ENCODE results near the gene ARID1B. TPM values are rescaled to one million over a fixed set of nuclear protein-coding genes. Genes with fewer than 3 reads are reported as not detected.
A peak's percentile ranks its signal among the peaks of the same experiment; 100 is the strongest.

Gene ARID1B
- total RNA-seq, 1 donor: 55.0 TPM

GRCh38 chr6:156938143-156938542 lies 161.0 kb downstream of the ARID1B start:
- Histone ChIP-seq H3K4me3 (ENCODE audit: insufficient read depth, low read length) (no peak overlapping the region), H3K79me2 (ENCODE audit: insufficient read depth, low read length) (peaks cover 78% of the 10 kb centered on the region), H3K4me1 (ENCODE audit: insufficient read depth, low read length) (peaks cover 11% of the 10 kb centered on the region), H3K27me3 (ENCODE audit: insufficient read depth, low read length) (no peaks in the 10 kb centered on the region), H2AFZ (ENCODE audit: low read length) (no peak overlapping the region), H3K27ac (ENCODE audit: low read depth, low read length) (no peak overlapping the region), H3K9me3 (ENCODE audit: low read depth, low read length) (no peaks in the 10 kb centered on the region), H4K20me1 (ENCODE audit: insufficient read depth, low read length) (peaks cover 40% of the 10 kb centered on the region), H3K4me2 (ENCODE audit: insufficient read depth, low read length) (no peak overlapping the region), H3K36me3 (ENCODE audit: insufficient read depth, low read length) (peaks cover 5% of the 10 kb centered on the region)
- no peak for TF ChIP-seq CTCF (IDR thresholded peaks at IDR 0.05; ENCODE audit: extremely low read depth, low read depth, low read length)
- DNase-seq (ENCODE audit: insufficient read length, low spot score, missing footprints): no peak

DNA sequence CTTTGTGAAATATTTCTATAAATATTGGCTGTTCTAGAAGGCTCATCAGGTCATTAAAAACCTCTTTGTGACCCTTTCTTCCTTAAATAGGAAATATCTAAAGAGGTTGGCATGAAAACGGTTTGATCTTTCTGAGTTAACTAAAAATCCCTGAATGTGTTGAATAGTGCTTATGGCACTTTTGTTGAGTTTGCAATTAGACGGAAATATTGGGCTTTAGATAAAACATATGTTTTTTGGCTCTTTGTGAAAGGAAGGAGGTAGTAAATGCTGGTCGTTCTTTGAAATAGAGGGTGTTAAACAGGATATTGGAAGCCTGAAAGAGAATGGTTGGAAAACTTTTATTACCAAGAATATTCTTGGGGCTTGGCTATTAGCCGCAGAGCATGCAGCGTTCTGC lies 163.0 kb downstream of the ARID1B start:
- Histone ChIP-seq H3K4me3 (ENCODE audit: insufficient read depth, low read length) (no peak overlapping the region), H3K27ac (ENCODE audit: low read depth, low read length) (no peak overlapping the region), H3K27me3 (ENCODE audit: insufficient read depth, low read length) (no peaks in the 10 kb centered on the region), H2AFZ (ENCODE audit: low read length) (no peak overlapping the region), H3K4me1 (ENCODE audit: insufficient read depth, low read length) (peaks cover 13% of the 10 kb centered on the region), H3K4me2 (ENCODE audit: insufficient read depth, low read length) (no peak overlapping the region), H4K20me1 (ENCODE audit: insufficient read depth, low read length) (peaks cover 43% of the 10 kb centered on the region), H3K79me2 (ENCODE audit: insufficient read depth, low read length) (peaks cover 74% of the 10 kb centered on the region), H3K9me3 (ENCODE audit: low read depth, low read length) (no peaks in the 10 kb centered on the region), H3K36me3 (ENCODE audit: insufficient read depth, low read length) (peaks cover 5% of the 10 kb centered on the region)
- no peak for TF ChIP-seq CTCF (IDR thresholded peaks at IDR 0.05; ENCODE audit: extremely low read depth, low read depth, low read length)
- no peak for DNase-seq (ENCODE audit: insufficient read length, low spot score, missing footprints)

GRCh38 chr6:156942266-156942665 lies 165.1 kb downstream of the ARID1B start:
- Histone ChIP-seq H4K20me1 (ENCODE audit: insufficient read depth, low read length) (peaks cover 37% of the 10 kb centered on the region), H3K4me1 (ENCODE audit: insufficient read depth, low read length) (peaks cover 20% of the 10 kb centered on the region), H3K27ac (ENCODE audit: low read depth, low read length) (peak overlapping the region; percentile 59), H3K4me3 (ENCODE audit: insufficient read depth, low read length) (no peak overlapping the region), H2AFZ (ENCODE audit: low read length) (no peak overlapping the region), H3K36me3 (ENCODE audit: insufficient read depth, low read length) (no peaks in the 10 kb centered on the region), H3K9me3 (ENCODE audit: low read depth, low read length) (no peaks in the 10 kb centered on the region), H3K27me3 (ENCODE audit: insufficient read depth, low read length) (no peaks in the 10 kb centered on the region), H3K79me2 (ENCODE audit: insufficient read depth, low read length) (peaks cover 77% of the 10 kb centered on the region), H3K4me2 (ENCODE audit: insufficient read depth, low read length) (no peak overlapping the region)
- no peak for DNase-seq (ENCODE audit: insufficient read length, low spot score, missing footprints)
- no peak for TF ChIP-seq CTCF (IDR thresholded peaks at IDR 0.05; ENCODE audit: extremely low read depth, low read depth, low read length)

DNA sequence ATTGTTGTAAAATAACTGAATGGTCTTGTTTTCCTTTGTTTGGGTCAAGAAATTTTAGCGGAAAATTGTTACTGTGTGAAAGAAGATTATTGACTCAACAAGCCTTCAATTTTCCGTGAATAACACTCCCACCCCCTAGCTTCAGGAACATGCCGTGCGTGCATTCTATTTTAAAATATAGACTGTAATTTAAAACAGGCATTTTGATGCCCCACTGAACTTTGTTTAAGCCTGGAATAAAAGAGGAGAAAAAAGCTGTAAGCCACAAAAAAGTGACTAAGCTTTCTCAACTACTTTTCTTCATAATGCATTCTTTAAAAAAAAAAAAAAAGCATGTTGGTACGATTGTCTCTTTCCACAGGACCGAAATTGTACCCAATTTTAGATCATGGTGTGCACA lies 166.0 kb downstream of the ARID1B start:
- DNase-seq (ENCODE audit: insufficient read length, low spot score, missing footprints): no peak
- peaks cover 74% of the 10 kb centered on the region for H3K79me2 ChIP-seq (ENCODE audit: insufficient read depth, low read length)
- H2AFZ ChIP-seq (ENCODE audit: low read length): no peak overlapping the region
- no peaks in the 10 kb centered on the region for H3K9me3 ChIP-seq (ENCODE audit: low read depth, low read length)
- H3K27ac ChIP-seq (ENCODE audit: low read depth, low read length): peak overlapping the region; percentile 59
- TF ChIP-seq CTCF (IDR thresholded peaks at IDR 0.05; ENCODE audit: extremely low read depth, low read depth, low read length): no peak
- H3K4me1 ChIP-seq (ENCODE audit: insufficient read depth, low read length): peaks cover 27% of the 10 kb centered on the region
- H4K20me1 ChIP-seq (ENCODE audit: insufficient read depth, low read length): peaks cover 31% of the 10 kb centered on the region
- no peaks in the 10 kb centered on the region for H3K27me3 ChIP-seq (ENCODE audit: insufficient read depth, low read length)
- H3K4me2 ChIP-seq (ENCODE audit: insufficient read depth, low read length): peak overlapping the region; percentile 37
- no peak overlapping the region for H3K4me3 ChIP-seq (ENCODE audit: insufficient read depth, low read length)
- no peaks in the 10 kb centered on the region for H3K36me3 ChIP-seq (ENCODE audit: insufficient read depth, low read length)
